ENCODE measurements around the gene ZNF750.

The ZNF750 gene

GRCh38 chr17:82812058-82812457, 27.8 kb downstream of the ZNF750 start:
- no peaks in the 10 kb centered on the region for H4K20me1 ChIP-seq (ENCODE audit: control insufficient read depth, insufficient read depth, low read depth, low read length)
- no peaks in the 10 kb centered on the region for H3K79me2 ChIP-seq (ENCODE audit: control insufficient read depth, low read length)
- no peaks in the 10 kb centered on the region for H3K9me2 ChIP-seq (replicated peaks; ENCODE audit: control insufficient read depth, low read length)
- H3K27me3 ChIP-seq (ENCODE audit: control insufficient read depth, low read length), result no peaks in the 10 kb centered on the region
- H3K9me3 ChIP-seq (ENCODE audit: control insufficient read depth, insufficient read depth, low read length), result no peaks in the 10 kb centered on the region
- H3F3A ChIP-seq (ENCODE audit: control insufficient read depth, insufficient read depth), result no peaks in the 10 kb centered on the region
- H3K27ac ChIP-seq (ENCODE audit: low read depth, low read length), result no peak overlapping the region
- no peak overlapping the region for H3K4me3 ChIP-seq (ENCODE audit: low read length)
- TF ChIP-seq, protein P1, sequence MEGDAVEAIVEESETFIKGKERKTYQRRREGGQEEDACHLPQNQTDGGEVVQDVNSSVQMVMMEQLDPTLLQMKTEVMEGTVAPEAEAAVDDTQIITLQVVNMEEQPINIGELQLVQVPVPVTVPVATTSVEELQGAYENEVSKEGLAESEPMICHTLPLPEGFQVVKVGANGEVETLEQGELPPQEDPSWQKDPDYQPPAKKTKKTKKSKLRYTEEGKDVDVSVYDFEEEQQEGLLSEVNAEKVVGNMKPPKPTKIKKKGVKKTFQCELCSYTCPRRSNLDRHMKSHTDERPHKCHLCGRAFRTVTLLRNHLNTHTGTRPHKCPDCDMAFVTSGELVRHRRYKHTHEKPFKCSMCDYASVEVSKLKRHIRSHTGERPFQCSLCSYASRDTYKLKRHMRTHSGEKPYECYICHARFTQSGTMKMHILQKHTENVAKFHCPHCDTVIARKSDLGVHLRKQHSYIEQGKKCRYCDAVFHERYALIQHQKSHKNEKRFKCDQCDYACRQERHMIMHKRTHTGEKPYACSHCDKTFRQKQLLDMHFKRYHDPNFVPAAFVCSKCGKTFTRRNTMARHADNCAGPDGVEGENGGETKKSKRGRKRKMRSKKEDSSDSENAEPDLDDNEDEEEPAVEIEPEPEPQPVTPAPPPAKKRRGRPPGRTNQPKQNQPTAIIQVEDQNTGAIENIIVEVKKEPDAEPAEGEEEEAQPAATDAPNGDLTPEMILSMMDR (IDR thresholded peaks at IDR 0.05; ENCODE audit: low read depth, low read length, poor library complexity, severe bottlenecking), result no peak
- TF ChIP-seq EZH2phosphoT487 (IDR thresholded peaks at IDR 0.05; ENCODE audit: borderline replicate concordance, low read length), result no peak
- no peaks in the 10 kb centered on the region for H3K4me1 ChIP-seq (ENCODE audit: control insufficient read depth, low read length)
- H3K4me2 ChIP-seq (ENCODE audit: low read length), result no peak overlapping the region
- H3K36me3 ChIP-seq (ENCODE audit: control insufficient read depth, low read length), result peaks cover 36% of the 10 kb centered on the region

DNA sequence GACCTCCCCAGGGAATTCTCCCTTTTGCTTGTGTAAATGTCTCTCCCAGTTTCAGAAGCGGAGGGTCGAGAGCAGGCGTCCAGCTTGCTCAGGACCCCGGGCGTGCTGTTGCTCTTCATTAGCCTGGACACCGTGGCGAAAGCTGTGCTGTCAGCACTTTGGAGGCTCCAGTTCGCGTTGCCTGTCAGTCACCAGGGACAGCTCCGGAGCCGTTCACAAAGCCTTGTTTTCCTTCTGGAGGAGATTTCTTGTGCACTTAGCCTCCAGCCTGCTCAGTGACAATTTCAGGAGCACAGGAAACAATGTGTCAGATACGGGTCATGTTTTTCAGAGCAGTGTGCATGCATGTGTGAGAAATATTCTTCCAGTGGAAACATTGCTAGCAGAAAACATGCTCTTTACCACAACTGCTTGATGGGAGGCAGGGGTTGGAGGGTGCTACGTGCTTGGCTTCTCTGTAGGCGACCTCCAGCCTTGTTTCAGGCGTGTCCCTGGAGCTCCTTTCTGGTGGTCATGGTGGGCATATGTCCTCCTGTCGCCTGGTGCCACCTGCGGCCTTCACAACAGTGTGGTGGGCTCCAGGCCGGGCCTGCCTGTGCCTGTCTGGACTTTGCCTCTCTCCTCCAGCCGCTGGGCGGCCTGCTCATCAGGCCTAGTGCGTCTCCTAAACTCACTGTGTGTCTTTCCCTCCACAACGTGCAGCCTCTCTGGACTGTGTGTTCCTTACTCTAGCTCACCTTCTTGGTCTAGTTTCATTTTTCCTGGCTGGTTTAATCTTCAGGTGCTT, 29.0 kb downstream of the ZNF750 start:
- Histone ChIP-seq H3K27ac (ENCODE audit: low read depth, low read length) (no peak overlapping the region), H3K36me3 (ENCODE audit: control insufficient read depth, low read length) (peaks cover 35% of the 10 kb centered on the region), H3K4me2 (ENCODE audit: low read length) (no peak overlapping the region), H3F3A (ENCODE audit: control insufficient read depth, insufficient read depth) (no peaks in the 10 kb centered on the region), H3K4me3 (ENCODE audit: low read length) (no peak overlapping the region), H3K27me3 (ENCODE audit: control insufficient read depth, low read length) (no peaks in the 10 kb centered on the region), H3K9me2 (replicated peaks; ENCODE audit: control insufficient read depth, low read length) (no peaks in the 10 kb centered on the region), H3K4me1 (ENCODE audit: control insufficient read depth, low read length) (no peaks in the 10 kb centered on the region), H4K20me1 (ENCODE audit: control insufficient read depth, insufficient read depth, low read depth, low read length) (no peaks in the 10 kb centered on the region), H3K9me3 (ENCODE audit: control insufficient read depth, insufficient read depth, low read length) (no peaks in the 10 kb centered on the region), H3K79me2 (ENCODE audit: control insufficient read depth, low read length) (no peaks in the 10 kb centered on the region)
- no peak for TF ChIP-seq EZH2phosphoT487 (IDR thresholded peaks at IDR 0.05; ENCODE audit: borderline replicate concordance, low read length)
- TF ChIP-seq, protein P1 (IDR thresholded peaks at IDR 0.05; ENCODE audit: low read depth, low read length, poor library complexity, severe bottlenecking), result no peak

DNA sequence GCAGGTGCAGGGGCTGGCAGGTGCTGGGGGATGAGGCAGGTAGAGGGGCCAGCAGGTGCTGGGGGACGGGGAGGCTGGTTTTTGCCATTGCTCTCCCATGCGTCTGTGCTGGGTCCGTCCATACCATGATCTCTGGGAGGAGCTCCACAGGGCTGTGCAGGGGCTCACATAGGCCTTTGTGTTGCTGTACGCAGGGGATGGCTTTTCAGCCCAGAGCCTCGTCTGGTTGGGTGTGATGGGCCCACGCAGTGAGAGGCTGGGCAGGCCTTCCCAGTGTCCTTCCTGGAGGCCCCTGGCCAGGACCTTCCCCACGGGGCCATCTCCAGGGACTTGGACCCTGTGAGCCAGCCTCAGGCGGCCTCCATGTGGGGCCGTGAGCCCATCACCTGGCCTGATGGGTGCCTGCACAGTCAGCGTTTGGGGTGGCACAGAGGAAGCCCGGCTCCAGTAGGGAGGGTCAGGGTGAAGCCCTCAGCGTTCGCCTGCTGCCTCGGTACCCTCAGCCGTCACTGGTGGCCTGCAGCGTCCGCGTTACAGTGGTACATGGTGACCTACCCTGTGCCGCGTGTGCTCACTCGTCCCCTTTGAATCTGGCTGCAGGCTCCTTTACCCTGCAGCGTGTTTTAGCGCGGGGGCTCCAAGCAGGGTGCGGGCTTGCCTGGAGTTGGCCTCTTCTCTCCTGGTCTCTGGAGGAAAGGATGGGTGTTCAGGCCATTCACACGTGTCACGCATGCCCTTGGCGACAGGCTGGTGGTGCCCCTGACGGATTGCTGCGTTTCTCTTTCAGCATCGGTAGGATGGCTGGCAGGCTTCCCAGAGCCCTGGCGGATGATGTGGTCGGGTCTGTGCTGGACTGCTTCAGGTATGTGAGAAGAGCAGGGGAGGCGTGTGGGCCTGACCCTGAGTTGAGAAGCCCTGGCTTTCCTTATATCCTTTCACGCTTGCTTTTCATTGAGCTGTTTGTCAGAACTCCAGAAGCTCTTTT, 30.6 kb downstream of the ZNF750 start:
- no peak for TF ChIP-seq EZH2phosphoT487 (IDR thresholded peaks at IDR 0.05; ENCODE audit: borderline replicate concordance, low read length)
- TF ChIP-seq, protein P1 (IDR thresholded peaks at IDR 0.05; ENCODE audit: low read depth, low read length, poor library complexity, severe bottlenecking), result no peak
- no peaks in the 10 kb centered on the region for H3K4me1 ChIP-seq (ENCODE audit: control insufficient read depth, low read length)
- H3K4me3 ChIP-seq (ENCODE audit: low read length), result no peak overlapping the region
- no peaks in the 10 kb centered on the region for H3K79me2 ChIP-seq (ENCODE audit: control insufficient read depth, low read length)
- H3K9me2 ChIP-seq (replicated peaks; ENCODE audit: control insufficient read depth, low read length), result no peaks in the 10 kb centered on the region
- no peak overlapping the region for H3K27ac ChIP-seq (ENCODE audit: low read depth, low read length)
- H3K27me3 ChIP-seq (ENCODE audit: control insufficient read depth, low read length), result no peaks in the 10 kb centered on the region
- no peak overlapping the region for H3K4me2 ChIP-seq (ENCODE audit: low read length)
- H4K20me1 ChIP-seq (ENCODE audit: control insufficient read depth, insufficient read depth, low read depth, low read length), result no peaks in the 10 kb centered on the region
- H3K9me3 ChIP-seq (ENCODE audit: control insufficient read depth, insufficient read depth, low read length), result no peaks in the 10 kb centered on the region
- H3F3A ChIP-seq (ENCODE audit: control insufficient read depth, insufficient read depth), result no peaks in the 10 kb centered on the region
- H3K36me3 ChIP-seq (ENCODE audit: control insufficient read depth, low read length), result peaks cover 32% of the 10 kb centered on the region

All from DOHH2 (cell line).